ENCODE measurements around the gene LARP4B.
"Not testable (repeated sequence)": the region's sequence is repeated elsewhere in the genome, so short reads cannot be mapped to it uniquely, and the experiment has no call there.

LARP4B gene

GRCh38 chr10:955820-956217 is 24.3 kb upstream of the LARP4B start:
- no peak for DNase-seq

- no peak for DNase-seq
These were observed 23.8 kb upstream of the LARP4B start for GRCh38 chr10:955127-955819.

DNA sequence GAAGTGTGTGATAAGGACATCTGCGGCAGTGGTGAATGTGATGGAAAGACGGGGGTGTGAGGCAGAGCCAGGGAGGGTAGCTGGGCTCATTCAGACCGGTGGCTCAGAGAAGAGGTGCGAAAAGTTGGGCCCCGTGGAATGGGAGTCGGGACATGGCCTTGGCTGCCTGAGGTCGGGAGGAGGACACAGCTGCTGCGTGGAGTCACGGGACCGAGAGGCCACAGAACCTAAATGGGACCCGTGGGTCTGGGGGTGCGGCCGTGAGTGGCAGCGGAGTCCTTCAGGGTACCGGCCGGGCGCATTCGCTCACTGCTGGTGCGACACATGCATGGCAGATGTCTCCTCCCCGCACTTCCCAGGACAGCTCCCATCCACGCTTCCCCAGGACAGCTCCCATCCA is 22.9 kb upstream of the LARP4B start:
- DNase-seq = no peak

GRCh38 chr10:953836-954235 is 22.3 kb upstream of the LARP4B start:
- no peak for DNase-seq

GRCh38 chr10:949446-949845 is 17.9 kb upstream of the LARP4B start:
- no peak for DNase-seq

GRCh38 chr10:948347-948746 is 16.8 kb upstream of the LARP4B start:
- no peak for DNase-seq

GRCh38 chr10:947881-948280 is 16.4 kb upstream of the LARP4B start:
- no peak for DNase-seq

- DNase-seq = no peak
These were observed 15.5 kb upstream of the LARP4B start for GRCh38 chr10:947051-947450.

- no peak for DNase-seq
These were observed 14.3 kb upstream of the LARP4B start for GRCh38 chr10:945778-946177.

DNA sequence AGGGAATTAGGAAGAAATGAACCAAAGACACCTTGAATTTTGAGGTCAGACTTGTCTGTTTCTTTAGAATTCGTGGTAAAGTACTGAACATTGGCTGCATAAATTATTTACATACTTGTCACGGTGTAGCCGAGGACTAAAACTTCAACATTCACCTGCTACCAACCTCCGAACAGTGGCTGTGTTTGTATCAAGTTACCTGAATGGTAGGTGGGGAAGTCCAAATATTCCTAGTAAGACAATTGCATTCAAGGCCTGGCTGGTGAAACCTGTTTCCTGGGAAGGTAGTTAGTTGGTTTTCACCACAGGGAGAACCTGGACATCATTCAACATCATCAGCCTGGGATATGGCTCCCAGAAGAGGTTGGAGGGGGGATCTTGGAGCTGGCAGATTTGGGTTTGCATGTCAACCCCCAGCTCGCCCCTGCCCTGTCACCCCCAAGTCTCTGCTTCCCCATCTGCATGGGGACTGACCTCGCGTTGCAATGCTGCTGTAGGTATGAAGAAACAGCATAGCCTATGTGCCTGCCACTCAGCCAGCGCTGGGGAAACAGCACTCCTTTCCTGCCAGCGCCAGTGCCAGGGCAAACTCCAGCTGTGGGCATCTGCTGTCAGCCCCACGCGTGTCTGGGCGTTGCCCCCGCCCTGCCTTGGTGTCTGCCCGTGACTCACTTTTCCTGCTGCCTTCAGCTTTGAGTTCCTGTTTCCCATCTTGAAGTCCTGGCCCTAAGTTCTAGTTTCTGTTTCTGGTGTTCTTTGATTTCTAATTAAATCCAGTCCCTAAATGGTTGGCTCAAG is 12.7 kb upstream of the LARP4B start:
- peak; percentile 81 for DNase-seq

DNA sequence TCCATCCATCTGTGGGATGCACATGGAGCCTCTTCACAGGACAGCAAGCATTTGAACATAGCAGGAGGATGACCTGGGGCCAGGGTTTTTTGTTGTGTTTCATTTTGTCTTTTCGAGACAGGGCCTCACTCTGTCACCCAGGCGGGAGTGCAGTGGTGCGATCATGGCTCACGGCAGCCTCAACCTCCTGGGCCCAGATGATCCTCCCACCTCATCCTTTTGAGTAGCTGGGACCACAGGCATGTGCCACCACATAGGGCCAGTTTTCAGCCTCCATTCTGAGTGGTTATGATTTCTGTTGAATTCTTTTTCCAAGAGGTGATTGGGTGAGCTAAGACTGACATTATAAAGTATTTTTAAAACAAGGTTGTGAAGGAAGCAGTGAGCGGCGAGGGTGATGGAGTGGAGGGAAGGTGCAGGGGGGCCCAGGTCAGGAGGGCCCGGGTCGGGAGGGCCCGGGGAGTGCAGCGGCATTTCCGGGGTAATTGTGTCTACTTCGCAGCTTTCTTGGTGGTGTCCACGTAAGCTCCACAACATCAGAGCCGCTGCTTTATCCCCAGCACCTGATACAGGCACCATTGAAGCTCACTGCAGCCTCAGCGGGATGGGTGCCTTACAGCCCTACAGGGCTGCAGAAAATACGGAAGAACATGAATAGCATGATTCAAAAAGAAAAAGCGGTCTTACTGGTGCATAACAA is 12.0 kb upstream of the LARP4B start:
- DNase-seq = no peak

- no peak for DNase-seq
These were observed 7.6 kb upstream of the LARP4B start for GRCh38 chr10:938941-939678.

DNA sequence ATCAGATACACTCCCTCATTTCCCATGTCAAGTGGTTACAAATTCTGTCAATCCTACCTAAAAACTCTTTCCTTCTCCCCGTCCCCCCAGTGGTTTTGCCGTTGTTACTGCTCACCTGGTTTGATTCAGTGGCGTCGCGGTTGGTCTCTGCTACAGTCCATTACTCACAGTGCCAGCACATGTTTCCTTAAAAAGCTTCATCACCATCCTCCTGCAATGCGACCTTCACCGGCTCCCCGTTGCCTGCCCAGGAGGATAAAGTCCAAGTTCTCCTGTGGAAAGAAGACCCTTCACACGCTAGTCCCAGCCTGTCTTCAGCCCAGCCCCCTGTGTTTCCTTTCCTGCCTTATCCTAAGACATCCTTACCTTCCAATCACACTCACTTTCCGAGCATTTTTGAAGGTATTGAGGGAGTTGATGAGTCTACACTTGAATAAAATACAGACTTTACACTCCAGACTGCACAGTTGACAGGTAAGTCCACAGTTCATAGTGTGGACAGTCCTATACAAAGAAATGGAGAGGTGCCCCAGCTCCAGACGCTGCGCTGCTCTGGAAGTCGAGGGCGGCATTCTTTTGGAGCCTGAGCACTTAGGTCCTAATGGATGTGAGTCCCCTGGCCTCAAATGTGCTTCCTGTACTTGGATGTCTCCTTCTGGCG is 3.4 kb upstream of the LARP4B start:
- no peak for DNase-seq

- DNase-seq = not testable (repeated sequence)
These were observed 2.7 kb upstream of the LARP4B start for GRCh38 chr10:934165-934564.

DNA sequence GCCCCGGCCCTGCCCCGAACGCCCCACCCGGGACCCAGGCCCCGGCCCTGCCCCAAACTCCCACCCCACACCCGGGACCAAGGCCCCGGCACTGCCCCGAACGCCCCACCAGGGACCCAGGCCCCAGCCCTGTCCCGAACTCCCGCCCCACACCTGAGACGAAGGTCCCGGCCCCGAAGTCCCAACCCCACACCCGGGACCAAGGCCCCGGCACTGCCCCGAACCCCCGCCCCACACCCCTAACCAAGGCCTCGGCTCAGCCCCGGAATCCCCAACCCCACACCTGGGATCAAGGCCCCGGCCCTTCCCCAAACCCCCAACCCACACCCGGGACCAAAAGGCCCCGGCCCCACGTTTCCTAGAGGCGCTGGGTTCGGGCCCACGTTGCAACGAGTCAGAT is 1.1 kb upstream of the LARP4B start:
- DNase-seq = no peak

DNA sequence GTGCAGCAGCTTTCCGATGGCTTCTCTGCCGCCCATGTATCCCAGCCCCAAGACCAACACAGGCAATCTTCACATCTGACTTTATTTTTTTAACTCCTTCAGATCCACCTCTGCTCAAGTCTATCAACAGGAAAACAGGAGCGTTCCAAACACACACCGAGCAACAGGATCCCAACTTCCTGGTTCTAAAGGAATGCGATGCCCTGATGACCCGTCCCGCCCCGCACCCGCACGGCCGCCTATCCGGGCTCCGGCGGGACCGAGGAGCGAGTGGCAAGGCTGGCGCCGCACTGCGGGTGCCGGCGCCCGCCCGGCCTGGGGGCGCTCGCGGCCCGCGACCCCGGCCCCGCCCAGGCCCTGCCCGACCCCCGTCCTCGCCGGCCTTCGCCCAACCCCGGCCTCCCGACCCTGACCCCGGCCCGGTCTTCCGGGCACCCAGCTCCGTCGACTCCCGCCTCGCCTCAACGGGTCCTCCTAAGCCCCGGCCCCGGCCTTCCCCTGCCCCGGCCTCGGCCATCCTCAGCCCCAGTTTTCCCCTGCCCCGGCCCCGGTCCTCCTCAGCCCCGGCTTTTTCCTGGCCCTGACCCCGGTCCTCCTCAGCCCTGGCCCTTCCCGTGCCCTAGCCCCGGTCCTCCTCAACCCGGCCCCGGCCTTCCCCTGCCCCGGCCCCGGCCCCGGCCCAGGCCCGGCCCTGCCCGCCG is 730 bp downstream of the LARP4B start:
- DNase-seq = peak; percentile 23

- peak; percentile 25 for DNase-seq
These were observed 1.4 kb downstream of the LARP4B start for GRCh38 chr10:929960-930624.

DNA sequence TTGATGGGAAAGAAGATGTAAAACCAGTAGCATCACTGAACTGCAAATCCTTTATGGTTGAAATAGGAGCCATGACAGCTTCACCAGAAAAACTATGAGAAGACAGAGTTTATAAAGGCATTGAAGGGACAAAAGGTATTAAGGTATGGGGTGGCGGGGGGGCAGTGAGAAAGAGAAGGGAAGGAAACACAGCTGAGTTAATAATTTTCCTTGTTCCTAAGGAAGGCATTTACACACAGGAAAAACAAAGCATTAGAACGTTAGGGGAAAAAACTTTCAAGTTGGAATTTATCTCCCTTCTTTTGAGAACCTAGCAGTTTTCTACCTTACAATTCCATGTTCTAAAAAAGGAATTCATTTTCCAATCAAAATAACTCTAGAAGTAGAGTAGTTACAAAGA is 4.4 kb downstream of the LARP4B start:
- DNase-seq = no peak

GRCh38 chr10:926075-926698 is 5.3 kb downstream of the LARP4B start:
- no peak for DNase-seq

GRCh38 chr10:924524-924859 is 7.0 kb downstream of the LARP4B start:
- DNase-seq = no peak
